HG03558 (cell line): Measurements from ENCODE around the gene DDX4.

Experiments used
- ATAC-seq: cut with Tn5 transposase; IDR thresholded peaks from one replicate; pipeline ENCODE4 v1.9.1; 2021; ENCODE audit warnings: moderate number of reproducible peaks; ENCODE audit not compliant: unreplicated experiment; ENCODE audit errors: extremely low read depth

DDX4 gene

DNA sequence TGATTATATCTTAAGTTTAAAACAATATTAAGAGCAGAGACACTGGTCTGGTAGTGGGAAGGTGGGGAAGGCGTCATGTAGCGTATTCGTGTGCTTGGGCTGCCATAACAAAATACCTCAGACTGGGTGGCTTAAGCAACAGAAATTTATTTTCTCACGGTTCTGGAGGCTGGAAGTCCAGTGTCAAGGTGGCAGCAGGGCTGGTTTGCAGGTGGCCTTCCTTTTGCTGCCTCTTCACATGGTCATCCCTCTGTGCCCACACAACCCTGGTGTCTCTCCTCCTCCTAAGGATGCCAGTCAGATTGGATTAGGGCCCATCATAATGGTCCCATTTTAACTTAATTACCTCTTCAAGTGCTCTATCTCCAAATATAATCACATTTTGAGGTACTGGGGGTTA, 122.8 kb downstream of the DDX4 start:
- no peak for ATAC-seq

DNA sequence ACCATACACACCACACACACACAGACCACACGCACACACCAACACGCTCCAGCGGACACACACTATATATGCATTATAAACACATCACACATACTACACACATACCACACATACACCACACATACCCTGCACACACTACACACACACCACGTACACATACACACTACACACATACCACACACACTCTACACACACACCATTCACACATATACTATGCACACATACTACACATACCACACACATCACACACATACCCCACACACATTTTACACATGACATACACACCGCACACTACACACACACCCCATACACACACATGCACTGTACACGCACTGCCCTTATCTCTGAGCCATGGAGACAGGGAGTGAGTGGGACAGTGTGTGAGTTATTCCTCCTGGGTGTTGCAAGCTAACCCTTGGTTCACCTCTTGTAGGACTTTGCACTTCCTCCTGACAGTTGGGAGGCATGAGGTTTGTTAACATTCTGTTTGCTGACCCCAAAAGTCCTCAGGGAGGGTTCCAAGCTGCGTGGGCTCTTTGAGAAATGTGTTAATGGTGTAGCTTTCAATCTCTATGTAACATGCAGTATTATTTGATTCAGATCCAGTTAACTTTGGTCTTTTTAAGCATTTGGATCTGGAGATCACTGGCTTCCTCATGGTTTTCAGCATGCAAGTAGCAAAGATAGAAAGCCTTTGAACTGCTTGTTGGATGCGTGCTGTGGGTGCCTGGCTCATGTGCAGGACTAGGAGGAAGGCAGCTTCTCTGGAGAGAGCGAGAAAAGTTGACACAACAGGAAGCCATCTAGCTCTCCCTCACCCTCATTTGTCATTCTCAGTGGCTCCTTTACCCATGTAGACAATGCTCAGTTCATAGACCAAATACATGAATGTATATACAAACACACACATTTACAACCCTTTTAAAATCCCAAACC, 127.0 kb downstream of the DDX4 start:
- ATAC-seq = no peak

DNA sequence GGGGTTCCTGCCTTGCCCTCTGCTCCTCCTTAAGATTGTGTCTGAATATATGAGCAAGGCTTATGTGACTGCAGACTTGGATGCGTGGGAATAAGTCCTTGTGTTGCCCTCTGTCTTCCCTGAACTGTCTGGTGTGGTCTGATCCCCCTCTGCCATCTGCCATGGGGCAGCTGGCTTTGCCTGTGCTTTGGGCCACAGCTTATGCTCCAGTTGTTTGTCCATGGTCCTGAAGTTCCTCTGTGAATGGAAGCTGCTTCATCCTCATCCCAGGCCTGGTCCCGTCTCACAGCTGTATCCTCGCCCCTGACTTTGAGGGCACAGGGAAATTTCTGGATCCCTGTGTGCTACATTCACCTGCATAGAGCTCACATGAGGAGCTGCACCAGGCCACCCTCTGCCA, 128.0 kb downstream of the DDX4 start:
- no peak for ATAC-seq

DNA sequence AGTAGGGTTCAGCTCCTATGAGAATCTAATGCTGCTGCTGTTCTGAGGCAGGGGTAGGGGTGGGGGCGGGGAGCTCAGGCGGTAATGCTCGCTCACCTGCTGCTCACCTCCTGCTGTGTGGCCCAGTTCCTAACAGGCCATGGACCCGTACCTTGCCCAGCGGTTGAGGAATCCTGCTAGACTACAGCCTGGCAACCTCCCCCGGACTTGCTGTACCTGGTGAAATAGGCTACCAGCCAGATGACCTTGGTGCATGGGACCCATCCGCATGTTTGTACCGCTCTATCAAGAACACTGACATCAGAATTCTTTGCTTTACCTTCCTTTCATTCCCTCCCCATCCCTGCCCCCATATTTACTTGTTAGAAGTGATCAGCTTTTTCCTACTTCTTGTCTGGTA, 128.6 kb downstream of the DDX4 start:
- ATAC-seq = no peak
